ENCODE results near the gene GLO1.

Gene GLO1

GRCh38 chr6:38702558-38703397 lies at the start of gene GLO1:
GLO1 (minus strand) TSS chr6:38703145; CDS start chr6:38703054, 91 bp downstream.
- DNase-seq (ENCODE audit: low spot score) = peak; percentile 96

- no peak for DNase-seq (ENCODE audit: low spot score)
Measured at GRCh38 chr6:38750968-38751615, 48.1 kb upstream of the GLO1 start.

GRCh38 chr6:38749473-38749872 lies 46.5 kb upstream of the GLO1 start:
- DNase-seq (ENCODE audit: low spot score) = no peak

- no peak for DNase-seq (ENCODE audit: low spot score)
Measured at GRCh38 chr6:38739532-38739931, 36.6 kb upstream of the GLO1 start.

- no peak for DNase-seq (ENCODE audit: low spot score)
Measured at GRCh38 chr6:38738261-38738660, 35.3 kb upstream of the GLO1 start.

GRCh38 chr6:38736951-38737350 lies 34.0 kb upstream of the GLO1 start:
- no peak for DNase-seq (ENCODE audit: low spot score)

GRCh38 chr6:38730140-38730862 lies 27.4 kb upstream of the GLO1 start:
- DNase-seq (ENCODE audit: low spot score) = no peak

- no peak for DNase-seq (ENCODE audit: low spot score)
Measured at GRCh38 chr6:38728203-38728602, 25.3 kb upstream of the GLO1 start.

GRCh38 chr6:38725414-38726183 lies 22.7 kb upstream of the GLO1 start:
- no peak for DNase-seq (ENCODE audit: low spot score)

GRCh38 chr6:38724343-38724742 lies 21.4 kb upstream of the GLO1 start:
- no peak for DNase-seq (ENCODE audit: low spot score)

- DNase-seq (ENCODE audit: low spot score) = no peak
Measured at GRCh38 chr6:38723783-38724182, 20.8 kb upstream of the GLO1 start.

- no peak for DNase-seq (ENCODE audit: low spot score)
Measured at GRCh38 chr6:38722727-38723334, 19.9 kb upstream of the GLO1 start.

GRCh38 chr6:38722038-38722437 lies 19.1 kb upstream of the GLO1 start:
- no peak for DNase-seq (ENCODE audit: low spot score)

GRCh38 chr6:38720295-38720694 lies 17.4 kb upstream of the GLO1 start:
- no peak for DNase-seq (ENCODE audit: low spot score)

- DNase-seq (ENCODE audit: low spot score) = no peak
Measured at GRCh38 chr6:38719358-38719757, 16.4 kb upstream of the GLO1 start.

GRCh38 chr6:38716825-38717224 lies 13.9 kb upstream of the GLO1 start:
- no peak for DNase-seq (ENCODE audit: low spot score)

GRCh38 chr6:38715016-38715689 lies 12.2 kb upstream of the GLO1 start, which contains the start of gene DNAH8:
DNAH8 (plus strand) TSS chr6:38715311; CDS start chr6:38722810, 7,499 bp downstream.
- no peak for DNase-seq (ENCODE audit: low spot score)

GRCh38 chr6:38714239-38715015 lies 11.5 kb upstream of the GLO1 start:
- DNase-seq (ENCODE audit: low spot score) = no peak

- peak; percentile 71 for DNase-seq (ENCODE audit: low spot score)
Measured at GRCh38 chr6:38713812-38714211, 10.9 kb upstream of the GLO1 start.

GRCh38 chr6:38708496-38708895 lies 5.6 kb upstream of the GLO1 start:
- no peak for DNase-seq (ENCODE audit: low spot score)
